GM12878 (cell line): ENCODE results near the gene NCOA4. TPM values are rescaled to one million over a fixed set of nuclear protein-coding genes. Genes with fewer than 3 reads are reported as not detected.

Experiments used
- ATAC-seq: fragments of 200-7000 bp; cut with Tn5 transposase; 3 replicates; pipeline ENCODE4 v1.9.1; 2020; ENCODE audit warnings: mild to moderate bottlenecking, moderate library complexity
- BruUV-seq: library from RNA; stranded (reverse); fragments of 400-500 nt; replicated peaks from 2 replicates; lab custom pipeline; 2021; lab: Mats Ljungman, UMichigan
- CTCF ChIA-PET: fragments of 300-600 bp; sonication (Branson Sonifier 250); formaldehyde crosslinking; extraction: SDS; loops from one replicate; lab custom pipeline; 2021; ENCODE audit warnings: inconsistent platforms; lab: Yijun Ruan, JAX
- POLR2A ChIA-PET: fragments of 350-600 bp; formaldehyde crosslinking; extraction: SDS; loops from one replicate; lab custom pipeline; 2021; ENCODE audit warnings: inconsistent platforms; lab: Charles Lee
- RAD21 ChIA-PET: fragments of 300-600 bp; sonication (Branson Sonifier 250); formaldehyde crosslinking; loops from one replicate; lab custom pipeline; 2023; ENCODE audit warnings: antibody characterized with exemption; ENCODE audit not compliant: unreplicated experiment; lab: Charles Lee
- SMC1A ChIA-PET: fragments of 300-600 bp; sonication (Branson Sonifier 250); formaldehyde crosslinking; loops from one replicate; lab custom pipeline; 2023; ENCODE audit not compliant: unreplicated experiment, uncharacterized antibody; lab: Charles Lee
- DNase-seq: peaks from one replicate; pipeline ENCODE4 v3.0.0-alpha.2; 2011; ENCODE audit warnings: low read depth, low spot score
- FAIRE-seq: peaks from 3 replicates; lab custom pipeline; 2011; peaks lifted over from hg19 to GRCh38; lab: Jason Lieb, UNC
- H2AFZ ChIP-seq: 2 replicates; pipeline ENCODE4 v1.6.0; 2011; ENCODE audit warnings: low read depth, low read length, control low read depth; ENCODE audit not compliant: control insufficient read depth
- H3K27ac ChIP-seq: 2 replicates; pipeline ENCODE4 v1.5.1; 2011; ENCODE audit warnings: control low read depth; ENCODE audit not compliant: control insufficient read depth, insufficient read depth
- H3K27me3 ChIP-seq, 2 experiments: replicated peaks in 1 of 2; 2 replicates each; pipeline versions ENCODE4 v1.6.0 to v1.6.1; 2011; ENCODE audit warnings: low read length in 1 of 2; ENCODE audit not compliant: control insufficient read depth in 2 of 2, insufficient read depth in 2 of 2
- H3K36me3 ChIP-seq, 2 experiments: 2 replicates each; pipeline ENCODE4 v1.5.1; 2011; ENCODE audit warnings: low read length in 1 of 2; ENCODE audit not compliant: control insufficient read depth in 2 of 2, insufficient read depth in 2 of 2
- H3K4me1 ChIP-seq: 2 replicates; pipeline ENCODE4 v1.6.1; 2011; ENCODE audit warnings: mild to moderate bottlenecking, low read length, moderate library complexity, mixed read lengths; ENCODE audit not compliant: control insufficient read depth, insufficient read depth
- H3K4me2 ChIP-seq: 2 replicates; pipeline ENCODE4 v1.6.0; 2011; ENCODE audit warnings: control low read depth; ENCODE audit not compliant: control insufficient read depth, insufficient read depth
- H3K4me3 ChIP-seq: fragments of 200-600 bp; sonication (generic); 2 replicates; pipeline ENCODE4 v1.5.1; 2016
- H3K79me2 ChIP-seq: 2 replicates; pipeline ENCODE4 v1.6.0; 2011; ENCODE audit warnings: low read length; ENCODE audit not compliant: control insufficient read depth, insufficient read depth
- H3K9ac ChIP-seq: 2 replicates; pipeline ENCODE4 v1.8.0; 2011; ENCODE audit warnings: low read length, control low read depth, mixed read lengths; ENCODE audit not compliant: control insufficient read depth, insufficient read depth
- H3K9me3 ChIP-seq: replicated peaks from 3 replicates; pipeline ENCODE4 v1.5.1; 2011; ENCODE audit warnings: mild to moderate bottlenecking, low read length; ENCODE audit not compliant: control insufficient read depth, insufficient read depth
- H4K20me1 ChIP-seq: 2 replicates; pipeline ENCODE4 v1.6.0; 2011; ENCODE audit not compliant: control insufficient read depth, insufficient read depth
- ASH2L ChIP-seq: fragments of 300-600, 200-600 bp; sonication (generic); IDR thresholded peaks from 2 replicates; pipeline ENCODE4 v1.6.1; 2017; ENCODE audit warnings: low read depth, mild to moderate bottlenecking, borderline replicate concordance
- EGR1 ChIP-seq, 2 experiments: IDR thresholded peaks; 1 replicate in 1 of 2; 2 replicates in 1 of 2; pipeline ENCODE4 v1.6.1; 2011 to 2012; ENCODE audit warnings: low read depth in 2 of 2, low read length in 2 of 2, borderline replicate concordance in 1 of 2, mild to moderate bottlenecking in 1 of 2, moderate library complexity in 1 of 2
- ELK1 ChIP-seq: IDR thresholded peaks from 2 replicates; pipeline ENCODE4 v1.6.1; 2012; ENCODE audit warnings: low read depth, low read length, improper control_type of control experiment
- ETV6 ChIP-seq, 2 experiments: fragments of 450-650 bp in 1 of 2; IDR thresholded peaks in 1 of 2; conservative IDR thresholded peaks in 1 of 2; 2 replicates each; pipeline ENCODE4 v1.6.1; 2014; ENCODE audit warnings: antibody characterized with exemption in 1 of 2, borderline replicate concordance in 1 of 2, low read depth in 1 of 2, mild to moderate bottlenecking in 1 of 2, moderate library complexity in 1 of 2
- GABPA ChIP-seq: IDR thresholded peaks from 2 replicates; pipeline ENCODE4 v1.6.1; 2014; ENCODE audit warnings: antibody characterized with exemption, low read depth, mild to moderate bottlenecking, inconsistent platforms
- HCFC1 ChIP-seq: fragments of 150-350 bp; IDR thresholded peaks from 2 replicates; pipeline ENCODE4 v1.6.1; 2014; ENCODE audit warnings: low read length
- HDGF ChIP-seq: fragments of 450-650 bp; IDR thresholded peaks from 2 replicates; pipeline ENCODE4 v1.6.1; 2016; ENCODE audit warnings: antibody characterized with exemption
- JUND ChIP-seq: IDR thresholded peaks from 2 replicates; pipeline ENCODE4 v1.6.1; 2012; ENCODE audit warnings: low read depth, mild to moderate bottlenecking, low read length, improper control_type of control experiment, moderate library complexity
- KLF5 ChIP-seq: fragments of 450-650 bp; IDR thresholded peaks from 2 replicates; pipeline ENCODE4 v1.6.1; 2014; ENCODE audit warnings: mild to moderate bottlenecking; ENCODE audit not compliant: partially characterized antibody
- MEF2B ChIP-seq: fragments of 450-650 bp; IDR thresholded peaks from 2 replicates; pipeline ENCODE4 v1.6.1; 2018; ENCODE audit warnings: mild to moderate bottlenecking, moderate library complexity; ENCODE audit not compliant: partially characterized antibody, poor library complexity, severe bottlenecking
- MYB ChIP-seq: fragments of 150-350 bp; IDR thresholded peaks from 2 replicates; pipeline ENCODE4 v1.6.1; 2014; ENCODE audit warnings: mild to moderate bottlenecking, low read depth, low read length, borderline replicate concordance
- RELB ChIP-seq: fragments of 450-650 bp; IDR thresholded peaks from 2 replicates; pipeline ENCODE4 v1.6.1; 2017; ENCODE audit warnings: low read depth, mild to moderate bottlenecking, moderate library complexity
- SIX5 ChIP-seq: IDR thresholded peaks from 2 replicates; pipeline ENCODE4 v1.6.1; 2011; ENCODE audit warnings: mild to moderate bottlenecking, low read depth, low read length, moderate library complexity; ENCODE audit not compliant: severe bottlenecking
- SPI1 ChIP-seq: IDR thresholded peaks from 2 replicates; pipeline ENCODE4 v1.6.1; 2011; ENCODE audit warnings: low read depth, mild to moderate bottlenecking, low read length, moderate library complexity, borderline replicate concordance; ENCODE audit not compliant: insufficient read depth
- TCF3 ChIP-seq: IDR thresholded peaks from 2 replicates; pipeline ENCODE4 v1.6.1; 2012; ENCODE audit warnings: low read depth, mild to moderate bottlenecking, low read length, borderline replicate concordance; ENCODE audit not compliant: insufficient read depth
- WRNIP1 ChIP-seq: IDR thresholded peaks from 2 replicates; pipeline ENCODE4 v1.6.1; 2011; ENCODE audit warnings: low read depth, low read length, improper control_type of control experiment, borderline replicate concordance
- ZNF24 ChIP-seq: fragments of 450-650 bp; IDR thresholded peaks from 2 replicates; pipeline ENCODE4 v1.6.1; 2017; ENCODE audit warnings: antibody characterized with exemption, mild to moderate bottlenecking
- WGBS: methylation state at CpG from one replicate; pipeline ENCODE4 v1.1.6; 2016; ENCODE audit warnings: low lambda C conversion rate; ENCODE audit not compliant: insufficient replicate concordance, insufficient coverage; ENCODE audit errors: missing lambda C conversion rate; 5-methylcytosine and 5-hydroxymethylcytosine counted together
- in situ Hi-C: fragments of 300-500 bp; cut with MboI; formaldehyde crosslinking; loops from 9 replicates; pipeline ENCODE4 v1.14.3; 2018; ENCODE audit warnings: mixed read lengths
- intact Hi-C: fragments of 100-400 bp; cut with micrococcal nuclease; formaldehyde crosslinking; loops from one replicate; pipeline ENCODE4 v1.14.2; 2022; ENCODE audit not compliant: unreplicated experiment
- polyA plus RNA-seq, 11 experiments: library from polyadenylated mRNA; depleted of rRNA in 4 of 11; unstranded in 6 of 11; stranded (reverse) in 5 of 11; fragments of >200 nt; fragmentation: Nextera tagmentation in 4 of 11; fragmentation: Illumina TruSeq in 1 of 11; extraction: Ambion mirVana in 4 of 11; extraction: Trizol in 1 of 11; gene quantifications; 1 replicate in 1 of 11; 2 replicates in 10 of 11; pipeline versions ENCODE4 v1.2.1 to v1.2.3, GENCODE V29; 2011 to 2016; ENCODE audit warnings: inconsistent platforms in 2 of 11, missing spikeins in 2 of 11, low read depth in 1 of 11
- total RNA-seq, 4 experiments: library from RNA; depleted of rRNA in 3 of 4; stranded (reverse); fragments of >200 nt in 3 of 4; fragmentation: Illumina TruSeq in 1 of 4; extraction: Trizol in 1 of 4; gene quantifications; 2 replicates each; pipeline versions ENCODE4 v1.2.1 to v1.2.3, GENCODE V29; 2013 to 2021
- TF ChIP-seq, protein P1 (sequence below): fragments of 450-650 bp; formaldehyde crosslinking; IDR thresholded peaks from 2 replicates; pipeline ENCODE4 v1.4.0; 2022; ENCODE audit warnings: mild to moderate bottlenecking, moderate library complexity

Gene NCOA4
- total and polyA plus RNA-seq, 10 of the 15 experiments (the other 5 are each of a cell fraction or from before 2014, with no cell fraction given): 57.5 to 119 (median 100) TPM

DNA sequence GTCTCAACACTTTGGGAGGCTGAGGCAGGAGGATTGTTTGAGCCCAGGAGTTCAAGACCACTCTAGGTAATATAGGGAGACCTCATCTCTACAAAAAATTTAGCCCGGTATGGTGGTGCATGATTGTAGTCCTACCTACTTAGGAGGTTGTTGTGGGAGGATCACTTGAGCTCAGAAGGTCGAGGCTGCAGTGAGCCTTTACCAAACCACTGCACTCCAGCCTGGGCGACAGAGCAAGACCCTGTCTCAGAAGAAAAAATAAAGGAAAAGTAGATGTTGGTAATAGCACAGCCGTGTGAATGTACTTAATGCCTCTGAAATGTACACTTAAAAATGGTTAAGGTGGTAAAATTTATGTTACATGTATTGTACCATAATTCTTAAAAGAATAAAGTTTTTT, 32.9 kb downstream of the NCOA4 start:
- H3K4me1 ChIP-seq: no peaks in the 10 kb centered on the region
- no peak overlapping the region for H3K4me2 ChIP-seq
- FAIRE-seq: no peak
- H4K20me1 ChIP-seq: no peaks in the 10 kb centered on the region
- no peak overlapping the region for H3K9ac ChIP-seq
- no peak for ATAC-seq
- H3K27ac ChIP-seq: no peak overlapping the region
- no peak overlapping the region for H2AFZ ChIP-seq
- POLR2A ChIA-PET: no interaction called here
- in situ Hi-C loops (no loop called here), intact Hi-C loops (no loop called here)
- no TSS peak for BruUV-seq
- no peak overlapping the region for H3K4me3 ChIP-seq
- 98% methylated on average over 4 of the region's 4 CpGs for WGBS
- CTCF ChIA-PET: no interaction called here
- H3K27me3 ChIP-seq: no peaks in the 10 kb centered on the region
- SMC1A ChIA-PET: no interaction called here
- H3K79me2 ChIP-seq: no peaks in the 10 kb centered on the region
- no peak for DNase-seq
- RAD21 ChIA-PET: interaction anchor here (0.7 kb wide), 1 partner anchor 16 kb away, joined by 3 read pairs; no protein-coding TSS in a partner anchor
- H3K36me3 ChIP-seq: peaks cover 4 to 10% of the 10 kb centered on the region in 2 experiments; a peak in 3 of 4 replicates
- peaks cover 2% of the 10 kb centered on the region; the same call in 1 of the 3 replicates for H3K9me3 ChIP-seq
- TF ChIP-seq RELB: no peak
- TF ChIP-seq SIX5: no peak
- no peak for TF ChIP-seq SPI1
- TF ChIP-seq TCF3: no peak
- no peak for TF ChIP-seq MYB
- TF ChIP-seq KLF5: no peak
- TF ChIP-seq EGR1 (IDR thresholded peaks at IDR 0.05; ENCODE audit: borderline replicate concordance in 1 of 2, low read depth in 2 of 2, low read length in 2 of 2): no peak
- no peak for TF ChIP-seq WRNIP1
- TF ChIP-seq ELK1: no peak
- no peak for TF ChIP-seq GABPA
- TF ChIP-seq HDGF: no peak
- TF ChIP-seq HCFC1: no peak
- TF ChIP-seq, protein P1, sequence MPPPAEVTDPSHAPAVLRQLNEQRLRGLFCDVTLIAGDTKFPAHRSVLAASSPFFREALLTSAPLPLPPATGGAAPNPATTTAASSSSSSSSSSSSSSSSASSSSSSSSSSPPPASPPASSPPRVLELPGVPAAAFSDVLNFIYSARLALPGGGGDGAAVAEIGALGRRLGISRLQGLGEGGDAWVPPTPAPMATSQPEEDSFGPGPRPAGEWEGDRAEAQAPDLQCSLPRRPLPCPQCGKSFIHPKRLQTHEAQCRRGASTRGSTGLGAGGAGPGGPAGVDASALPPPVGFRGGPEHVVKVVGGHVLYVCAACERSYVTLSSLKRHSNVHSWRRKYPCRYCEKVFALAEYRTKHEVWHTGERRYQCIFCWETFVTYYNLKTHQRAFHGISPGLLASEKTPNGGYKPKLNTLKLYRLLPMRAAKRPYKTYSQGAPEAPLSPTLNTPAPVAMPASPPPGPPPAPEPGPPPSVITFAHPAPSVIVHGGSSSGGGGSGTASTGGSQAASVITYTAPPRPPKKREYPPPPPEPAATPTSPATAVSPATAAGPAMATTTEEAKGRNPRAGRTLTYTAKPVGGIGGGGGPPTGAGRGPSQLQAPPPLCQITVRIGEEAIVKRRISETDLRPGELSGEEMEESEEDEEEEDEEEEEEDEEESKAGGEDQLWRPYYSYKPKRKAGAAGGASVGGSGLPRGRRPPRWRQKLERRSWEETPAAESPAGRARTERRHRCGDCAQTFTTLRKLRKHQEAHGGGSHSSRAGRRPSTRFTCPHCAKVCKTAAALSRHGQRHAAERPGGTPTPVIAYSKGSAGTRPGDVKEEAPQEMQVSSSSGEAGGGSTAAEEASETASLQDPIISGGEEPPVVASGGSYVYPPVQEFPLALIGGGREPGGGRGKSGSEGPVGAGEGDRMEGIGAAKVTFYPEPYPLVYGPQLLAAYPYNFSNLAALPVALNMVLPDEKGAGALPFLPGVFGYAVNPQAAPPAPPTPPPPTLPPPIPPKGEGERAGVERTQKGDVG (CRISPR knock-in tag): no peak
- TF ChIP-seq ZNF24: no peak
- TF ChIP-seq ETV6 (conservative IDR thresholded peaks at IDR 0.05 in 1 of 2, IDR thresholded peaks at IDR 0.05 in 1 of 2; ENCODE audit: borderline replicate concordance in 1 of 2, low read depth in 1 of 2): no peak
- no peak for TF ChIP-seq ASH2L
- TF ChIP-seq MEF2B: no peak
- TF ChIP-seq JUND: no peak
